HepG2 (cell line): ENCODE data around the gene MAPK1. TPM values are rescaled to one million over a fixed set of nuclear protein-coding genes. Genes with fewer than 3 reads are reported as not detected.
"Not testable (repeated sequence)": the region's sequence is repeated elsewhere in the genome, so short reads cannot be mapped to it uniquely, and the experiment has no call there.

Experiments used
- ATAC-seq: fragments of 200-7000 bp; cut with Tn5 transposase; 3 replicates; pipeline ENCODE4 v1.9.1; 2020; ENCODE audit warnings: mild to moderate bottlenecking, moderate library complexity
- BruUV-seq: library from RNA; stranded (reverse); fragments of 400-500 nt; replicated peaks from 2 replicates; lab custom pipeline; 2021; lab: Mats Ljungman, UMichigan
- CTCF ChIA-PET: fragments of 300-600 bp; formaldehyde crosslinking; extraction: SDS; loops from one replicate; lab custom pipeline; 2021; ENCODE audit warnings: low total read pairs, inconsistent platforms, low intra/inter-chr PET ratio; lab: Yijun Ruan, JAX
- POLR2A ChIA-PET: fragments of 350-600 bp; sonication (Branson Sonifier 250); formaldehyde crosslinking; loops from one replicate; lab custom pipeline; 2020; ENCODE audit warnings: antibody characterized with exemption, inconsistent platforms; lab: Yijun Ruan, JAX
- DNase-seq: peaks from one replicate; pipeline ENCODE4 v3.0.0-alpha.2; 2015; ENCODE audit warnings: low spot score
- FAIRE-seq: peaks from 3 replicates; lab custom pipeline; 2011; peaks lifted over from hg19 to GRCh38; lab: Jason Lieb, UNC
- H2AFZ ChIP-seq: one replicate; pipeline ENCODE4 v1.6.1; 2011; ENCODE audit warnings: low read length, inconsistent platforms
- H3K27ac ChIP-seq: fragments of 300-600 bp; 3 replicates; pipeline ENCODE4 v1.8.0; 2011; ENCODE audit warnings: mixed run types, mild to moderate bottlenecking, mixed read lengths, low read length, inconsistent platforms; ENCODE audit not compliant: insufficient read depth; ENCODE audit errors: extremely low read length
- H3K27me3 ChIP-seq, 2 experiments: fragments of 200-600 bp in 1 of 2; 2 replicates in 1 of 2; 3 replicates in 1 of 2; pipeline versions ENCODE4 v1.6.0 to v1.8.0; 2011; ENCODE audit warnings: low read length in 2 of 2, mild to moderate bottlenecking in 2 of 2, moderate library complexity in 2 of 2, inconsistent platforms in 1 of 2; ENCODE audit not compliant: insufficient read depth in 2 of 2, control insufficient read depth in 1 of 2
- H3K36me3 ChIP-seq, 2 experiments: fragments of 200-600 bp in 1 of 2; replicated peaks in 1 of 2; 2 replicates in 1 of 2; 3 replicates in 1 of 2; pipeline versions ENCODE4 v1.5.1 to v1.8.0; 2011; ENCODE audit warnings: low read length in 2 of 2, inconsistent platforms in 1 of 2; ENCODE audit not compliant: insufficient read depth in 2 of 2, control insufficient read depth in 1 of 2
- H3K4me1 ChIP-seq: 2 replicates; pipeline ENCODE4 v1.5.1; 2012; ENCODE audit warnings: low read length, inconsistent platforms; ENCODE audit not compliant: insufficient read depth
- H3K4me2 ChIP-seq: 2 replicates; pipeline ENCODE4 v1.6.0; 2011; ENCODE audit warnings: low read depth, low read length, inconsistent platforms
- H3K4me3 ChIP-seq, 3 experiments: fragments of 200-600 bp in 1 of 3; sonication (generic), shearing (Covaris generic) in 1 of 3; replicated peaks in 1 of 3; 2 replicates each; pipeline ENCODE4 v1.5.1; 2011 to 2016; ENCODE audit warnings: low read length in 3 of 3, inconsistent platforms in 2 of 3, low read depth in 2 of 3, mild to moderate bottlenecking in 2 of 3, control low read depth in 1 of 3, mixed read lengths in 1 of 3; ENCODE audit not compliant: insufficient read depth in 1 of 3
- H3K79me2 ChIP-seq: one replicate; pipeline ENCODE4 v1.6.1; 2011; ENCODE audit warnings: low read length, inconsistent platforms; ENCODE audit not compliant: insufficient read depth
- H3K9ac ChIP-seq: 2 replicates; pipeline ENCODE4 v1.6.0; 2011; ENCODE audit warnings: mild to moderate bottlenecking, low read depth, low read length, inconsistent platforms; ENCODE audit not compliant: insufficient read depth
- H3K9me3 ChIP-seq: 2 replicates; pipeline ENCODE4 v1.5.1; 2012; ENCODE audit warnings: mild to moderate bottlenecking, low read length
- H4K20me1 ChIP-seq: 2 replicates; pipeline ENCODE4 v1.6.0; 2011; ENCODE audit warnings: inconsistent platforms, mild to moderate bottlenecking, low read length, moderate library complexity; ENCODE audit not compliant: insufficient read depth
- NFKBIZ ChIP-seq: IDR thresholded peaks from 2 replicates; pipeline ENCODE4 v1.6.1; 2018; ENCODE audit warnings: missing genetic modification reagents, missing compliant biosample characterization
- POLR2AphosphoS5 ChIP-seq: IDR thresholded peaks from 2 replicates; pipeline ENCODE4 v1.6.1; 2012; ENCODE audit warnings: low read depth, low read length
- ZNF296 ChIP-seq: sonication (generic); formaldehyde crosslinking; conservative IDR thresholded peaks from 2 replicates; pipeline ENCODE4 v1.5.0; 2020; ENCODE audit warnings: mild to moderate bottlenecking, missing genetic modification reagents
- WGBS: methylation state at CpG from one replicate; pipeline ENCODE4 v1.1.6; 2017; ENCODE audit warnings: low lambda C conversion rate; 5-methylcytosine and 5-hydroxymethylcytosine counted together
- in situ Hi-C: cut with HindIII; loops from 2 replicates; pipeline ENCODE4 v1.10.0; 2017; ENCODE audit warnings: low pct_unique_long_range_greater_than_20kb; ENCODE audit not compliant: extremely low pct_ligation_motif_present
- intact Hi-C: fragments of 100-400 bp; cut with micrococcal nuclease; formaldehyde crosslinking; loops from one replicate; pipeline ENCODE4 v1.10.0; 2022; ENCODE audit not compliant: unreplicated experiment
- polyA plus RNA-seq, 8 experiments: library from polyadenylated mRNA; depleted of rRNA in 3 of 8; stranded (reverse) in 7 of 8; unstranded in 1 of 8; fragments of >200 nt; fragmentation: Illumina TruSeq in 4 of 8; extraction: Trizol in 4 of 8; gene quantifications; 2 replicates each; pipeline versions ENCODE4 v1.2.1 to v1.2.3, GENCODE V29; 2011 to 2016; ENCODE audit warnings: low read depth in 4 of 8, missing spikeins in 1 of 8, mixed read lengths in 1 of 8; ENCODE audit not compliant: insufficient read depth in 1 of 8
- total RNA-seq, 5 experiments: library from RNA; depleted of rRNA; stranded (reverse); fragments of >200 nt; fragmentation: Illumina TruSeq; extraction: Trizol; gene quantifications; 2 replicates each; pipeline ENCODE4 v1.2.3, GENCODE V29; 2016; ENCODE audit warnings: low read depth in 1 of 5
- TF ChIP-seq, protein P1 (sequence below): sonication (generic); formaldehyde crosslinking; IDR thresholded peaks from 2 replicates; pipeline ENCODE4 v1.8.1; 2023; ENCODE audit warnings: mild to moderate bottlenecking, missing genetic modification reagents, borderline replicate concordance
- TF ChIP-seq, protein P2 (sequence below): IDR thresholded peaks from 2 replicates; pipeline ENCODE4 v1.6.1; 2012; ENCODE audit warnings: inconsistent platforms
- TF ChIP-seq, protein P3 (sequence below): sonication (generic); formaldehyde crosslinking; IDR thresholded peaks from 2 replicates; pipeline ENCODE4 v1.9.0; 2021; ENCODE audit warnings: missing genetic modification reagents, mild to moderate bottlenecking, borderline replicate concordance
- TF ChIP-seq, protein P4 (sequence below): sonication (generic); formaldehyde crosslinking; conservative IDR thresholded peaks from 2 replicates; pipeline ENCODE4 v1.4.0; 2020; ENCODE audit warnings: missing genetic modification reagents

The MAPK1 gene
- total and polyA plus RNA-seq, 2 of the 13 experiments (the other 11 are each of a cell fraction or from before 2014, with no cell fraction given): 107 to 114 TPM

DNA sequence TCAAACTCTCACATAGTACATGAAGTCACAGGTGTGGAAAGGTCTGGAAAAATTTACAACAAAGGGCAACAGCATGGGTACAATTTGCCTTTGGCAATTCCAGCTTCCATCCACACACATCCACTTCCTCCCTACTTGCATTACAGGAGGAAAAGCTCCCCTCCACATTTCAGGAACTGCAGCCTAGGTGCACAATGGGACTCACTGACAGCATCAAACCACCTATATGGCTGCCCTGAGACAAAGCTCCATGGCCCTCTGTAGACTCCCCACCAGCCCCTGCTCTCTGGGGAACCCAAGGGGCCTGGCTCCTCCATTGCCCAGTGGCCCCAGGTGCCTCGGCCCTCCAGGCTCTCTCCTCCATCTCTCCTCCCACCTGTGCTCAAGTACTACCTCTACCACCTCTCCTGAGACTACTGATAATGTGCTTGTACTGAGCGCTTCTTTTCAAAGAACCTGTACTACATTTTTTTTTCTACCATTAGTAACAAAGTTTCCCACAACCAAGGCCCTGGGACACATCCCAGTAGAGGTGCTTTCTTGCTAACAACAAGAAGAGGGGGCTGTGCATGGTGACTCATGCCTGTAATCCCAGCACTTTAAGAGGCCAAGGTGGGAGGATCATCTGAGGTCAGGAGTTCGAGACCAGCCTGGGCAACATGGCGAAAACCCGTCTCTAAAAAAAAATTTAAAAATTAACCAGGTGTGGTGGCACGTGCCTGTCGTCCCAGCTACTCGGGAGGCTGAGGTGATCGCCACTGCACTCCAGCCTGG is 136.7 kb downstream of the MAPK1 start:
- DNase-seq: no peak
- no peaks in the 10 kb centered on the region for H3K9me3 ChIP-seq
- WGBS: 31% methylated on average over 9 of the region's 9 CpGs
- POLR2A ChIA-PET: no interaction called here
- no TSS peak for BruUV-seq
- in situ Hi-C loops: no loop called here
- H3K4me1 ChIP-seq: peaks cover 21% of the 10 kb centered on the region
- no peak overlapping the region for H3K9ac ChIP-seq
- H2AFZ ChIP-seq: no peak overlapping the region
- no peak for FAIRE-seq
- intact Hi-C loops: no loop called here
- CTCF ChIA-PET: no interaction called here
- no peak overlapping the region for H3K4me2 ChIP-seq
- peaks cover 0 to 26% of the 10 kb centered on the region in 2 experiments; a peak in 2 of 5 replicates for H3K27me3 ChIP-seq
- H3K27ac ChIP-seq: no peak overlapping the region
- no peaks in the 10 kb centered on the region for H4K20me1 ChIP-seq
- TF ChIP-seq, protein P1, sequence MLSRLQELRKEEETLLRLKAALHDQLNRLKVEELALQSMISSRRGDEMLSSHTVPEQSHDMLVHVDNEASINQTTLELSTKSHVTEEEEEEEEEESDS: no peak
- no peak for TF ChIP-seq NFKBIZ (CRISPR knock-in tag)
- TF ChIP-seq, protein P2, sequence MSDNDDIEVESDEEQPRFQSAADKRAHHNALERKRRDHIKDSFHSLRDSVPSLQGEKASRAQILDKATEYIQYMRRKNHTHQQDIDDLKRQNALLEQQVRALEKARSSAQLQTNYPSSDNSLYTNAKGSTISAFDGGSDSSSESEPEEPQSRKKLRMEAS: no peak
- no peak for TF ChIP-seq POLR2AphosphoS5
- TF ChIP-seq ZNF296 (CRISPR knock-in tag): no peak
- TF ChIP-seq, protein P3, sequence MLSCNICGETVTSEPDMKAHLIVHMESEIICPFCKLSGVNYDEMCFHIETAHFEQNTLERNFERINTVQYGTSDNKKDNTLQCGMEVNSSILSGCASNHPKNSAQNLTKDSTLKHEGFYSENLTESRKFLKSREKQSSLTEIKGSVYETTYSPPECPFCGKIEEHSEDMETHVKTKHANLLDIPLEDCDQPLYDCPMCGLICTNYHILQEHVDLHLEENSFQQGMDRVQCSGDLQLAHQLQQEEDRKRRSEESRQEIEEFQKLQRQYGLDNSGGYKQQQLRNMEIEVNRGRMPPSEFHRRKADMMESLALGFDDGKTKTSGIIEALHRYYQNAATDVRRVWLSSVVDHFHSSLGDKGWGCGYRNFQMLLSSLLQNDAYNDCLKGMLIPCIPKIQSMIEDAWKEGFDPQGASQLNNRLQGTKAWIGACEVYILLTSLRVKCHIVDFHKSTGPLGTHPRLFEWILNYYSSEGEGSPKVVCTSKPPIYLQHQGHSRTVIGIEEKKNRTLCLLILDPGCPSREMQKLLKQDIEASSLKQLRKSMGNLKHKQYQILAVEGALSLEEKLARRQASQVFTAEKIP (CRISPR knock-in tag): no peak
- TF ChIP-seq, protein P4, sequence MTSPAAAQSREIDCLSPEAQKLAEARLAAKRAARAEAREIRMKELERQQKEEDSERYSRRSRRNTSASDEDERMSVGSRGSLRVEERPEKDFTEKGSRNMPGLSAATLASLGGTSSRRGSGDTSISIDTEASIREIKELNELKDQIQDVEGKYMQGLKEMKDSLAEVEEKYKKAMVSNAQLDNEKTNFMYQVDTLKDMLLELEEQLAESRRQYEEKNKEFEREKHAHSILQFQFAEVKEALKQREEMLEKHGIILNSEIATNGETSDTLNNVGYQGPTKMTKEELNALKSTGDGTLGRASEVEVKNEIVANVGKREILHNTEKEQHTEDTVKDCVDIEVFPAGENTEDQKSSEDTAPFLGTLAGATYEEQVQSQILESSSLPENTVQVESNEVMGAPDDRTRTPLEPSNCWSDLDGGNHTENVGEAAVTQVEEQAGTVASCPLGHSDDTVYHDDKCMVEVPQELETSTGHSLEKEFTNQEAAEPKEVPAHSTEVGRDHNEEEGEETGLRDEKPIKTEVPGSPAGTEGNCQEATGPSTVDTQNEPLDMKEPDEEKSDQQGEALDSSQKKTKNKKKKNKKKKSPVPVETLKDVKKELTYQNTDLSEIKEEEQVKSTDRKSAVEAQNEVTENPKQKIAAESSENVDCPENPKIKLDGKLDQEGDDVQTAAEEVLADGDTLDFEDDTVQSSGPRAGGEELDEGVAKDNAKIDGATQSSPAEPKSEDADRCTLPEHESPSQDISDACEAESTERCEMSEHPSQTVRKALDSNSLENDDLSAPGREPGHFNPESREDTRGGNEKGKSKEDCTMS (CRISPR knock-in tag): no peak
- ATAC-seq: no peak
- no peak overlapping the region for H3K4me3 ChIP-seq
- H3K79me2 ChIP-seq: no peaks in the 10 kb centered on the region
- H3K36me3 ChIP-seq: no peaks in the 10 kb centered on the region

DNA sequence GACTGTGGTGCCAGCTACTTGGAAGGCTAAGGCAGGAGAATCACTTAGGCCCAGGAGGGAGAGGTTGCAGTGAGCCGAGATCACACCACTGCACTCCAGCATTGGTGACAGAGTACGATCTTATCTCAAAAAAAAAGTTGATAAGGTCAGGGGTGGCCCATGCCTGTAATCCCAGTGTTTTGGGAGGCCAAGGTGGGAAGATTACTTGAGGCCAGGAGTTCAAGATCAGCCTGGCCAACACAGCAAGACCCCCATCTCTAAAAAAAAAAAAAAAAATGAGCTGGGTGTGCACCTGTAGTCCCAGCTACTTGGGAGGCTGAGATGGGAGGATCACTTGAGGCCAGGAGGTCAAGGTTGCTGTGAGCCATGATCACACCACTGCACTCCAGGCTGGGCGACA is 138.3 kb downstream of the MAPK1 start:
- intact Hi-C loops, H3K36me3 ChIP-seq, H3K4me1 ChIP-seq, FAIRE-seq, H2AFZ ChIP-seq, H3K4me3 ChIP-seq, H3K9me3 ChIP-seq, H3K79me2 ChIP-seq, H3K27ac ChIP-seq, in situ Hi-C loops, DNase-seq, H3K9ac ChIP-seq, CTCF ChIA-PET, POLR2A ChIA-PET, BruUV-seq, H3K4me2 ChIP-seq, ATAC-seq, H4K20me1 ChIP-seq: not testable (repeated sequence)
- peaks cover 0 to 17% of the 10 kb centered on the region in 2 experiments; a peak in 2 of 5 replicates for H3K27me3 ChIP-seq
- whole genome bisulfite sequencing: 59% methylated on average over 3 of the region's 3 CpGs
